H9 (cell line): Measurements from ENCODE around the gene YBX3. TPM values are rescaled to one million over a fixed set of nuclear protein-coding genes. Genes with fewer than 3 reads are reported as not detected.

Experiments
- DNase-seq: peaks from one replicate; pipeline ENCODE4 v3.0.0-alpha.2; 2017
- H2AFZ ChIP-seq: one replicate; pipeline ENCODE4 v1.6.1; 2013; ENCODE audit warnings: mild to moderate bottlenecking, low read length, control low read depth, moderate library complexity
- H2AK5ac ChIP-seq: 2 replicates; pipeline ENCODE4 v1.6.1; 2013; ENCODE audit warnings: low read length, control low read depth, mixed read lengths; ENCODE audit not compliant: insufficient read length
- H2BK120ac ChIP-seq: one replicate; pipeline ENCODE4 v1.6.1; 2013; ENCODE audit warnings: low read depth, mild to moderate bottlenecking, low read length, control low read depth, inconsistent platforms; ENCODE audit not compliant: poor library complexity, severe bottlenecking
- H2BK12ac ChIP-seq: 2 replicates; pipeline ENCODE4 v1.6.1; 2013; ENCODE audit warnings: low read length, control low read depth, mixed read lengths, low read depth; ENCODE audit not compliant: insufficient read length
- H2BK15ac ChIP-seq: 2 replicates; pipeline ENCODE4 v1.6.1; 2013; ENCODE audit warnings: low read depth, low read length, control low read depth
- H2BK20ac ChIP-seq: one replicate; pipeline ENCODE4 v1.6.1; 2013; ENCODE audit warnings: low read depth, mild to moderate bottlenecking, low read length, control low read depth, inconsistent platforms; ENCODE audit not compliant: poor library complexity, severe bottlenecking
- H2BK5ac ChIP-seq: 2 replicates; pipeline ENCODE4 v1.6.1; 2013; ENCODE audit warnings: low read length, control low read depth, mixed read lengths; ENCODE audit not compliant: insufficient read length
- H3K14ac ChIP-seq: 2 replicates; pipeline ENCODE4 v1.6.1; 2013; ENCODE audit warnings: low read length, control low read depth; ENCODE audit not compliant: insufficient read depth
- H3K18ac ChIP-seq: 2 replicates; pipeline ENCODE4 v1.6.1; 2013; ENCODE audit warnings: low read depth, mild to moderate bottlenecking, mixed read lengths, low read length, control low read depth; ENCODE audit not compliant: insufficient read length
- H3K23ac ChIP-seq: 2 replicates; pipeline ENCODE4 v1.6.1; 2013; ENCODE audit warnings: low read length, control low read depth, mixed read lengths, low read depth; ENCODE audit not compliant: insufficient read length
- H3K23me2 ChIP-seq: 2 replicates; pipeline ENCODE4 v1.6.1; 2013; ENCODE audit warnings: low read depth, mild to moderate bottlenecking, mixed read lengths, low read length, control low read depth; ENCODE audit not compliant: insufficient read length, poor library complexity, severe bottlenecking
- H3K27ac ChIP-seq: 2 replicates; pipeline ENCODE4 v1.5.1; 2013; ENCODE audit warnings: low read length, control low read depth, mixed read lengths, low read depth; ENCODE audit not compliant: insufficient read length
- H3K27me3 ChIP-seq: 2 replicates; pipeline ENCODE4 v1.6.1; 2013; ENCODE audit warnings: low read length, control low read depth, inconsistent platforms; ENCODE audit not compliant: insufficient read depth
- H3K4ac ChIP-seq: 2 replicates; pipeline ENCODE4 v1.6.1; 2013; ENCODE audit warnings: low read depth, mild to moderate bottlenecking, control low read depth, inconsistent platforms, low read length, moderate library complexity
- H3K4me1 ChIP-seq: 2 replicates; pipeline ENCODE4 v1.6.1; 2013; ENCODE audit warnings: low read length, control low read depth, inconsistent platforms; ENCODE audit not compliant: insufficient read depth
- H3K4me2 ChIP-seq: 2 replicates; pipeline ENCODE4 v1.6.1; 2013; ENCODE audit warnings: low read length, control low read depth, mixed read lengths; ENCODE audit not compliant: insufficient read length, insufficient read depth
- H3K56ac ChIP-seq: 2 replicates; pipeline ENCODE4 v1.6.1; 2013; ENCODE audit warnings: low read depth, mild to moderate bottlenecking, mixed read lengths, low read length, control low read depth; ENCODE audit not compliant: insufficient read length
- H3K79me1 ChIP-seq: 2 replicates; pipeline ENCODE4 v1.6.1; 2013; ENCODE audit warnings: low read depth, mild to moderate bottlenecking, moderate library complexity, low read length, control low read depth, inconsistent platforms; ENCODE audit not compliant: insufficient read depth, poor library complexity, severe bottlenecking
- H3K79me2 ChIP-seq: 2 replicates; pipeline ENCODE4 v1.6.1; 2013; ENCODE audit warnings: low read length, control low read depth, inconsistent platforms; ENCODE audit not compliant: insufficient read depth
- H3K9ac ChIP-seq: 2 replicates; pipeline ENCODE4 v1.6.1; 2013; ENCODE audit warnings: low read length, control low read depth, mixed read lengths; ENCODE audit not compliant: insufficient read length; ENCODE audit errors: extremely low read depth
- H3K9me3 ChIP-seq: one replicate; pipeline ENCODE4 v1.6.1; 2013; ENCODE audit warnings: low read depth, low read length, inconsistent platforms; ENCODE audit not compliant: control insufficient read depth
- H3T11ph ChIP-seq: one replicate; pipeline ENCODE4 v1.6.1; 2013; ENCODE audit warnings: mild to moderate bottlenecking, low read length, control low read depth, inconsistent platforms
- H4K20me1 ChIP-seq: one replicate; pipeline ENCODE4 v1.6.1; 2013; ENCODE audit not compliant: control insufficient read depth, insufficient read length, insufficient read depth
- H4K5ac ChIP-seq: 2 replicates; pipeline ENCODE4 v1.6.1; 2013; ENCODE audit warnings: low read depth, mild to moderate bottlenecking, mixed read lengths, low read length, control low read depth; ENCODE audit not compliant: insufficient read length
- H4K8ac ChIP-seq: replicated peaks from 2 replicates; pipeline ENCODE4 v1.6.1; 2013; ENCODE audit warnings: low read length, control low read depth, mixed read lengths, low read depth; ENCODE audit not compliant: insufficient read length
- H4K91ac ChIP-seq: 2 replicates; pipeline ENCODE4 v1.6.1; 2013; ENCODE audit warnings: low read depth, mild to moderate bottlenecking, moderate library complexity, mixed read lengths, low read length, control low read depth; ENCODE audit not compliant: insufficient read length
- H3K27ac Mint-ChIP-seq, 3 experiments: 2 replicates in 2 of 3; 3 replicates in 1 of 3; pipeline ENCODE4 v1.8.0; 2020 to 2021; ENCODE audit warnings: mixed read lengths in 3 of 3, mild to moderate bottlenecking in 1 of 3, moderate library complexity in 1 of 3
- H3K27me3 Mint-ChIP-seq: 2 replicates; pipeline ENCODE4 v1.8.0; 2021; ENCODE audit warnings: low read depth, mild to moderate bottlenecking, moderate library complexity, mixed read lengths
- H3K36me3 Mint-ChIP-seq, 3 experiments: 2 replicates in 2 of 3; 3 replicates in 1 of 3; pipeline ENCODE4 v1.8.0; 2020 to 2021; ENCODE audit warnings: low read depth in 3 of 3, mixed read lengths in 3 of 3; ENCODE audit not compliant: insufficient read depth in 1 of 3
- H3K4me1 Mint-ChIP-seq, 2 experiments: 2 replicates each; pipeline ENCODE4 v1.8.0; 2020; ENCODE audit warnings: mixed read lengths in 2 of 2
- H3K4me3 Mint-ChIP-seq, 2 experiments: 2 replicates in 1 of 2; 3 replicates in 1 of 2; pipeline ENCODE4 v1.8.0; 2020 to 2021; ENCODE audit warnings: mild to moderate bottlenecking in 2 of 2, mixed read lengths in 2 of 2, moderate library complexity in 1 of 2
- H3K9me3 Mint-ChIP-seq, 2 experiments: 2 replicates in 1 of 2; 3 replicates in 1 of 2; pipeline ENCODE4 v1.8.0; 2020; ENCODE audit warnings: mild to moderate bottlenecking in 2 of 2, mixed read lengths in 2 of 2, moderate library complexity in 1 of 2
- WGBS: extraction: QIAGEN DNeasy Blood & Tissue Kit; methylation state at CpG from one replicate; pipeline ENCODE4 v1.1.7; 2013; ENCODE audit warnings: missing lambda C conversion rate, low lambda C conversion rate, mixed read lengths; ENCODE audit not compliant: insufficient read length; ENCODE audit errors: extremely low coverage; 5-methylcytosine and 5-hydroxymethylcytosine counted together
- total RNA-seq: library from RNA; stranded (reverse); gene quantifications from 2 replicates; pipeline ENCODE4 v1.2.1, GENCODE V29; 2021
- TF ChIP-seq, protein P1 (sequence below): fragments of 200-600 bp; sonication (generic); conservative IDR thresholded peaks from 3 replicates; pipeline ENCODE4 v1.8.0; 2021; ENCODE audit warnings: antibody characterized with exemption, mild to moderate bottlenecking

YBX3 gene
- total RNA-seq, 1 experiment from 2014 or later = 343 TPM

DNA sequence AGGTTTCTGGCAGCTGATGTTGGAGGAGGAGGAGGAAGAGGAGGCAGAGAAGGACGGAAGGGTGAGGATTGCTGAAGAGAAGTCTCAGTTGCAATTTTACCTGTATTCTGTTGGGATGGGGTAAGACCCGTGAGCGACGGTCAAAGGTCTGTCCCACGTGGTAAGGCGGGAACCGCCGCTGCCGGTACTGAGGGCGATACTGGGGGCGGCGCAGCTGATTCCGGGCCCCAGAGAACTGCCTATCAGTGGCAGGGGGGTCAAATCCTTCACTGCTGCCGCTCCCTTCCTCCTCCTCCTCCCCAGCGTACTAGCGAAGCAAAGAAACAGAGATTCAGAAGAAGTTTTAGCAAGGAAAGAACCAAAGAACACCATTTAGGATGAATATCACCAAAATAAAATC lies 13.3 kb downstream of the YBX3 start:
- no peak overlapping the region for H2AFZ ChIP-seq
- Mint-ChIP-seq H3K27ac (no peak overlapping the region), H3K27me3 (no peaks in the 10 kb centered on the region), H3K4me3 (no peak overlapping the region), H3K36me3 (peaks cover 32 to 82% (median 81%) of the 10 kb centered on the region in 3 experiments; a peak in 6 of 7 replicates), H3K4me1 (no peaks in the 10 kb centered on the region), H3K9me3 (no peaks in the 10 kb centered on the region)
- no peak for DNase-seq
- no peak overlapping the region for H4K91ac ChIP-seq
- no peak overlapping the region for H2BK120ac ChIP-seq
- H3K79me1 ChIP-seq = no peaks in the 10 kb centered on the region
- no peak overlapping the region for H2AK5ac ChIP-seq
- H3K4me2 ChIP-seq = no peak overlapping the region
- no peak overlapping the region for H3K27ac ChIP-seq
- H4K8ac ChIP-seq = no peak overlapping the region
- no peaks in the 10 kb centered on the region for H4K20me1 ChIP-seq
- no peak overlapping the region for H3K18ac ChIP-seq
- H3K23ac ChIP-seq = no peak overlapping the region
- H3K27me3 ChIP-seq = no peaks in the 10 kb centered on the region
- H2BK5ac ChIP-seq = no peak overlapping the region
- H3K4me1 ChIP-seq = no peaks in the 10 kb centered on the region
- no peak overlapping the region for H4K5ac ChIP-seq
- WGBS = no CpG with 5 or more reads among the region's 16 CpGs
- H2BK20ac ChIP-seq = no peak overlapping the region
- TF ChIP-seq, protein P1, sequence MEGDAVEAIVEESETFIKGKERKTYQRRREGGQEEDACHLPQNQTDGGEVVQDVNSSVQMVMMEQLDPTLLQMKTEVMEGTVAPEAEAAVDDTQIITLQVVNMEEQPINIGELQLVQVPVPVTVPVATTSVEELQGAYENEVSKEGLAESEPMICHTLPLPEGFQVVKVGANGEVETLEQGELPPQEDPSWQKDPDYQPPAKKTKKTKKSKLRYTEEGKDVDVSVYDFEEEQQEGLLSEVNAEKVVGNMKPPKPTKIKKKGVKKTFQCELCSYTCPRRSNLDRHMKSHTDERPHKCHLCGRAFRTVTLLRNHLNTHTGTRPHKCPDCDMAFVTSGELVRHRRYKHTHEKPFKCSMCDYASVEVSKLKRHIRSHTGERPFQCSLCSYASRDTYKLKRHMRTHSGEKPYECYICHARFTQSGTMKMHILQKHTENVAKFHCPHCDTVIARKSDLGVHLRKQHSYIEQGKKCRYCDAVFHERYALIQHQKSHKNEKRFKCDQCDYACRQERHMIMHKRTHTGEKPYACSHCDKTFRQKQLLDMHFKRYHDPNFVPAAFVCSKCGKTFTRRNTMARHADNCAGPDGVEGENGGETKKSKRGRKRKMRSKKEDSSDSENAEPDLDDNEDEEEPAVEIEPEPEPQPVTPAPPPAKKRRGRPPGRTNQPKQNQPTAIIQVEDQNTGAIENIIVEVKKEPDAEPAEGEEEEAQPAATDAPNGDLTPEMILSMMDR = no peak
- no peaks in the 10 kb centered on the region for H3K23me2 ChIP-seq
- no peaks in the 10 kb centered on the region for H3K9me3 ChIP-seq
- no peak overlapping the region for H3T11ph ChIP-seq
- H2BK15ac ChIP-seq = no peak overlapping the region
- H3K9ac ChIP-seq = no peak overlapping the region
- H3K79me2 ChIP-seq = no peaks in the 10 kb centered on the region
- H2BK12ac ChIP-seq = no peak overlapping the region
- no peak overlapping the region for H3K4ac ChIP-seq
- no peak overlapping the region for H3K56ac ChIP-seq
- H3K14ac ChIP-seq = no peak overlapping the region
